CD4-positive, CD25-positive, alpha-beta regulatory T cell (primary cell): ENCODE data around the gene ULK1. TPM values are rescaled to one million over a fixed set of nuclear protein-coding genes. Genes with fewer than 3 reads are reported as not detected.

Experiments
- ATAC-seq, 2 donors: fragments of 150-1000 bp; cut with Tn5 transposase; one replicate each; pipeline ENCODE4 v1.10.0; 2021; ENCODE audit warnings: low read depth in 2 of 2, moderate number of reproducible peaks in 2 of 2, moderate library complexity in 1 of 2
- DNase-seq, 3 donors: peaks; one replicate each; pipeline versions ENCODE4 v3.0.0 to v3.0.0-alpha.2; 2012 to 2022; ENCODE audit warnings: mixed read lengths in 1 of 3
- H3K27ac ChIP-seq: one replicate; pipeline ENCODE4 v1.7.0; 2013; ENCODE audit warnings: mild to moderate bottlenecking, low read length; ENCODE audit not compliant: insufficient read depth, poor library complexity, severe bottlenecking
- H3K27me3 ChIP-seq: one replicate; pipeline ENCODE4 v1.7.0; 2013; ENCODE audit warnings: low read length; ENCODE audit not compliant: control insufficient read depth, insufficient read depth
- H3K36me3 ChIP-seq: one replicate; pipeline ENCODE4 v1.7.0; 2013; ENCODE audit warnings: mild to moderate bottlenecking, low read length, moderate library complexity; ENCODE audit not compliant: control insufficient read depth, insufficient read depth
- H3K4me1 ChIP-seq: 2 replicates; pipeline ENCODE4 v1.7.0; 2013; ENCODE audit warnings: mild to moderate bottlenecking, low read length; ENCODE audit not compliant: insufficient read depth, control insufficient read depth, poor library complexity, severe bottlenecking
- H3K4me3 ChIP-seq: one replicate; pipeline ENCODE4 v1.7.0; 2013; ENCODE audit warnings: low read depth, mild to moderate bottlenecking, low read length, moderate library complexity
- H3K9me3 ChIP-seq, 2 experiments: 1 replicate in 1 of 2; 2 replicates in 1 of 2; pipeline ENCODE4 v1.7.0; 2013; ENCODE audit warnings: low read length in 2 of 2, mild to moderate bottlenecking in 1 of 2, moderate library complexity in 1 of 2; ENCODE audit not compliant: control insufficient read depth in 2 of 2
- H3K27ac Mint-ChIP-seq, 3 donors: one replicate each; pipeline ENCODE4 v1.8.0; 2020 to 2022; ENCODE audit warnings: mild to moderate bottlenecking in 3 of 3, mixed read lengths in 3 of 3, moderate library complexity in 2 of 3
- H3K27me3 Mint-ChIP-seq: one replicate; pipeline ENCODE4 v1.8.0; 2022; ENCODE audit warnings: mild to moderate bottlenecking, mixed read lengths
- H3K36me3 Mint-ChIP-seq: one replicate; pipeline ENCODE4 v1.8.0; 2020; ENCODE audit warnings: mixed read lengths
- H3K4me1 Mint-ChIP-seq, 4 donors: one replicate each; pipeline ENCODE4 v1.8.0; 2020 to 2022; ENCODE audit warnings: mixed read lengths in 4 of 4, mild to moderate bottlenecking in 1 of 4
- H3K4me3 Mint-ChIP-seq, 4 donors: one replicate each; pipeline ENCODE4 v1.8.0; 2020 to 2022; ENCODE audit warnings: mild to moderate bottlenecking in 4 of 4, mixed read lengths in 4 of 4, moderate library complexity in 3 of 4
- H3K9me3 Mint-ChIP-seq, 7 donors: one replicate each; pipeline ENCODE4 v1.8.0; 2020 to 2022; ENCODE audit warnings: mixed read lengths in 7 of 7, mild to moderate bottlenecking in 3 of 7, moderate library complexity in 2 of 7
- polyA plus RNA-seq, 4 donors: library from polyadenylated mRNA; unstranded; fragments of 300-500 nt; fragmentation: Illumina TruSeq; gene quantifications; one replicate each; pipeline ENCODE4 v1.2.3, GENCODE V29; 2021
- total RNA-seq: library from RNA; stranded (reverse); gene quantifications from one replicate; pipeline ENCODE4 v1.2.3, GENCODE V29; 2022

ULK1 gene
- total and polyA plus RNA-seq, 5 donors from 2014 or later, result 0.20 to 90.0 (median 0.46) TPM

DNA sequence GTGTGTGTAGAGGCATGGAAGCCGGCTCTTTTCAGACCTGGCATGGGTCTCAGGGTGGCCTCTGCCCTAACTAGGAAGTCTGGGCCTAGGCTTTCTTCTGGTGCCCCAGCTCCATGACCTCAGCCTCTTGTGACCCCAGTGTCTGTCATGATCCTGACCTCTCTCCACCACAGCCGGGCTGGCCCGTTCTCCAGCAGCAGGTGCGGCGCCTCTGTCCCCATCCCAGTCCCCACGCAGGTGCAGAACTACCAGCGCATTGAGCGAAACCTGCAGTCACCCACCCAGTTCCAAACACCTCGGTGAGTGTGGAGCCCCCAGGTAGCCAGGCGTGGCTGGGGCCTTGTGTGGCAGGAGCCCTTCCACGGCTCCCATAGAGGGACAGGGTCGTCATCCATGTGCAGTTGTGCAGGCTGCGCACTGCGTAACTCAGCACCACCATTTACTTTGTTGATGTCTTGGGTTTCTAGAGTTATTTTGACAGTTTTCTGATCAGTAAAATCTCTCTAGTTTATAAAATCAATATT is 19.8 kb downstream of the ULK1 start:
- H3K36me3 ChIP-seq, result peaks cover 34% of the 10 kb centered on the region
- Mint-ChIP-seq H3K27ac (peak overlapping the region in 1 of 3 donors; percentile 90), H3K4me1 (no peaks in the 10 kb centered on the region)

DNA sequence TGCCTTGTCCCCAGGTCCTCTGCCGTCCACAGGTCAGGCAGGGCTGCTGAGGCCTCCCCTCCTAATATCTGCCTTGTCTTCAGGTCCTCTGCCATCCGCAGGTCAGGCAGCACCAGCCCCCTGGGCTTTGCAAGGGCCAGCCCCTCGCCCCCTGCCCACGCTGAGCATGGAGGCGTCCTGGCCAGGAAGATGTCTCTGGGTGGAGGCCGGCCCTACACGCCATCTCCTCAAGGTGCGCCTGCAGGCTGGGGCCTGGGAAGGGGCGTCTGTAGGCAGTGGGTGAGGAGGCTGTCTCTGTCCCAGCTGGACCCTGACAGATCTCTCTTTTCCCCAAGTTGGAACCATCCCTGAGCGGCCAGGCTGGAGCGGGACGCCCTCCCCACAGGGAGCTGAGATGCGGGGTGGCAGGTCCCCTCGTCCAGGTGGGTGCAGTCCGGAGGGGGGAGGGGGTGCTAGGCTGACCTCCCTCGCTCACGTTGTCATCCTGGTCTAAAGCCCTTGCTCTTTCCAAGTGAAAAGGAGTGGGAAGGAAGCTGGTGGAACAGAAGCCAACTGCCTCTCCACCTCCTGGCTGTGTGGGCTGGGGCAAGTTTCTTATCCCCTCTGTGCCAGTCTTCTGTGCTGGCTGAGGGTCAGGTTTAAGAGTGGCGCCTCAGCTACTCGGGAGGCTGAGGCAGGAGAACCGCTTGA is 20.7 kb downstream of the ULK1 start:
- no peak overlapping the region for H3K4me3 ChIP-seq
- no peaks in the 10 kb centered on the region for H3K27me3 ChIP-seq
- ATAC-seq, result no peak
- no peak for DNase-seq
- Mint-ChIP-seq H3K27ac (no peak overlapping the region), H3K36me3 (no peaks in the 10 kb centered on the region), H3K4me3 (no peak overlapping the region), H3K4me1 (no peaks in the 10 kb centered on the region), H3K27me3 (no peaks in the 10 kb centered on the region), H3K9me3 (no peaks in the 10 kb centered on the region)
- peaks cover 28% of the 10 kb centered on the region for H3K36me3 ChIP-seq
- no peaks in the 10 kb centered on the region for H3K4me1 ChIP-seq
- H3K9me3 ChIP-seq, result no peaks in the 10 kb centered on the region
- H3K27ac ChIP-seq, result no peak overlapping the region

More for the DNA sequence above, 19.8 kb downstream of the ULK1 start:
- H3K9me3 Mint-ChIP-seq, result no peaks in the 10 kb centered on the region
- no peaks in the 10 kb centered on the region for H3K4me1 ChIP-seq
- H3K4me3 ChIP-seq, result no peak overlapping the region
- H3K9me3 ChIP-seq, result no peaks in the 10 kb centered on the region
- no peak for ATAC-seq
- H3K27me3 ChIP-seq, result no peaks in the 10 kb centered on the region
- DNase-seq, result no peak
- no peaks in the 10 kb centered on the region for H3K27me3 Mint-ChIP-seq
- no peaks in the 10 kb centered on the region for H3K36me3 Mint-ChIP-seq
- H3K4me3 Mint-ChIP-seq, result no peak overlapping the region
- no peak overlapping the region for H3K27ac ChIP-seq

GRCh38 chr12:131915823-131916222 is 21.4 kb downstream of the ULK1 start:
- Histone ChIP-seq H3K9me3 (no peaks in the 10 kb centered on the region), H3K36me3 (peaks cover 23% of the 10 kb centered on the region), H3K4me1 (no peaks in the 10 kb centered on the region), H3K4me3 (no peak overlapping the region), H3K27ac (no peak overlapping the region), H3K27me3 (no peaks in the 10 kb centered on the region)
- ATAC-seq (no peak), DNase-seq (no peak)
- Mint-ChIP-seq H3K9me3 (no peaks in the 10 kb centered on the region), H3K27me3 (no peaks in the 10 kb centered on the region), H3K36me3 (no peaks in the 10 kb centered on the region), H3K4me3 (no peak overlapping the region), H3K4me1 (no peaks in the 10 kb centered on the region), H3K27ac (no peak overlapping the region)

DNA sequence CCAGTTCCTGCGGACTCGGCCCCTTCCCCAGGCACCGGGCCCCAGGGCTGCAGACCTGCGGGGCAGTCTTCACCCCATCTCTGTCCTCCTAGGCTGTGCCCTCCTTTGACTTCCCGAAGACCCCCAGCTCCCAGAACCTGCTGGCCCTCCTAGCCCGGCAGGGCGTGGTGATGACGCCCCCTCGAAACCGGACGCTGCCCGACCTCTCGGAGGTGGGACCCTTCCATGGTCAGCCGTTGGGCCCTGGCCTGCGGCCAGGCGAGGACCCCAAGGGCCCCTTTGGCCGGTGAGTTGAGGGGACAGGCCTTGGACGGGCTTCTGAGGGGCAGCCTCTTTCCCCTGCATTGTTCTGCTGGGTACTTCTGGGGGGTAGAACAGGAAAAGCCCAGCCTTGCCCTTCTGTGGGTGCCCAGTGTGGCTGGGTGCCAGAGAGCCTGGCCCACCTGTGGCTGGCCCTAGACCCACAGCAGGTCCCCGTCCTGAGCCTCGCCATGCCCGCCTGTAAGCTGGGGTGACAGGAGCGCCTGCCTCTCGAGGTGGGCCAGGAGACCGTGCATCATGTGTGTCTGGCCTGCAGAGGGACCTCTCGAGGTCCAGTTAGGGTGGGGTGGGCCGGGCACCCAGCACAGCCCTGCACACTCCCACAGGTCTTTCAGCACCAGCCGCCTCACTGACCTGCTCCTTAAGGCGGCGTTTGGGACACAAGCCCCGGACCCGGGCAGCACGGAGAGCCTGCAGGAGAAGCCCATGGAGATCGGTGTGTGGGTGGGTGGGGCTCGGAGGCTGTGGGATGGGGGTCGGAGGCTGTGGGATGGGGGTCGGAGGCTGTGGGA is 22.1 kb downstream of the ULK1 start:
- no peaks in the 10 kb centered on the region for H3K4me1 ChIP-seq
- no peaks in the 10 kb centered on the region for H3K9me3 ChIP-seq
- no peak overlapping the region for H3K27ac ChIP-seq
- ATAC-seq (no peak), DNase-seq (no peak)
- no peak overlapping the region for H3K4me3 ChIP-seq
- H3K36me3 ChIP-seq, result peaks cover 16% of the 10 kb centered on the region
- Mint-ChIP-seq H3K4me3 (no peak overlapping the region), H3K36me3 (no peaks in the 10 kb centered on the region), H3K27ac (no peak overlapping the region), H3K4me1 (no peaks in the 10 kb centered on the region), H3K9me3 (no peaks in the 10 kb centered on the region), H3K27me3 (no peaks in the 10 kb centered on the region)
- no peaks in the 10 kb centered on the region for H3K27me3 ChIP-seq

DNA sequence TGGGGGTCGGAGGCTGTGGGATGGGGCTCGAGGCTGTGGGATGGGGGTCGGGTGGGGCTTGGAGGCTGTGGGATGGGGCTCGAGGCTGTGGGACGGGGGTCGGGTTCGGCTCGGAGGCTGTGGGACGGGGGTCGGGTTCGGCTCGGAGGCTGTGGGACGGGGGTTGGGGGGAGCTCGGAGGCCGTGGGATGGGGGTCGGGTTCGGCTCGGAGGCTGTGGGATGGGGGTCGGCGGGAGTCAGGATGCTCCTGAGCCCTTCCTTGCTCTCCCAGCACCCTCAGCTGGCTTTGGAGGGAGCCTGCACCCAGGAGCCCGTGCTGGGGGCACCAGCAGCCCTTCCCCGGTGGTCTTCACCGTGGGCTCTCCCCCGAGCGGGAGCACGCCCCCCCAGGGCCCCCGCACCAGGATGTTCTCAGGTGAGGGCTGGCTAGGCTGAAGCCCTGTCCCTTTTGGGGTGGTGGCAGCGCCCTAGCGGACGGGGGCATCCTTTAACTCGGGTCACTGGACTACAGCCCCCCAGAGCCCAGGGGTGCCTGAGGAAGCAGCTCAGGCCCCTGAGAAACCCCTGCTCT is 22.8 kb downstream of the ULK1 start:
- H3K9me3 Mint-ChIP-seq, result no peaks in the 10 kb centered on the region
- H3K4me1 Mint-ChIP-seq, result no peaks in the 10 kb centered on the region
- Histone ChIP-seq H3K36me3 (peaks cover 11% of the 10 kb centered on the region), H3K27ac (no peak overlapping the region), H3K27me3 (no peaks in the 10 kb centered on the region), H3K9me3 (no peaks in the 10 kb centered on the region), H3K4me3 (no peak overlapping the region), H3K4me1 (no peaks in the 10 kb centered on the region)
- no peaks in the 10 kb centered on the region for H3K27me3 Mint-ChIP-seq
- no peaks in the 10 kb centered on the region for H3K36me3 Mint-ChIP-seq
- no peak overlapping the region for H3K4me3 Mint-ChIP-seq
- no peak overlapping the region for H3K27ac Mint-ChIP-seq
- DNase-seq (no peak), ATAC-seq (no peak)

GRCh38 chr12:131917711-131918306 is 23.4 kb downstream of the ULK1 start:
- no peak for DNase-seq
- Mint-ChIP-seq H3K27me3 (no peaks in the 10 kb centered on the region), H3K9me3 (no peaks in the 10 kb centered on the region)

DNA sequence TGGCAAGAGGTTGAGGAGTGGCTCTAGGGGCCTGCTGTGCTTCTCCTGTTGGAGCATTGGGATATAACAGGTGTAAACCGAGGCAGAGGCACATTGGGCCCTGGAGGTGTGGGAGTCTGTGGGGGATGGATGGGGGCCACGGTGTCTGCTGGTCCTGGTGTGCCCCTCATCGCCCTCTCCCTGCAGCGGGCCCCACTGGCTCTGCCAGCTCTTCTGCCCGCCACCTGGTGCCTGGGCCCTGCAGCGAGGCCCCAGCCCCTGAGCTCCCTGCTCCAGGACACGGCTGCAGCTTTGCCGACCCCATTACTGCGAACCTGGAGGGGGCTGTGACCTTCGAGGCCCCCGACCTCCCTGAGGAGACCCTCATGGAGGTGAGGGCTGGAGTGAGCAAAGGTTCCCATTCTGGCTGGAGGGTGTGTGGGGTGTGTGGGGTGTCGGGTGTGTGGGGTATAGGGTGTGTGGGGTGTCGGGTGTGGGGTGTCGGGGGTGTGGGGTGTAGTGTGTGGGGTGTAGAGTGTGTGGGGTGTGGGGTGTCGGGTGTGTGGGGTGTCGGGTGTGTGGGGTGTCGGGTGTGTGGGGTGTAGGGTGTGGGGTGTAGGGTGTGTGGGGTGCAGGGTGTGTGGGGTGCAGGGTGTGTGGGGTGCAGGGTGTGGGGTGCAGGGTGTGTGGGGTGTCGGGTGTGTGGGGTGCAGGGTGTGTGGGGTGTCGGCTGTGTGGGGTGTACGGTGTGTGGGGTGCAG is 24.1 kb downstream of the ULK1 start:
- no peak for DNase-seq
- Mint-ChIP-seq H3K27ac (no peak overlapping the region), H3K36me3 (no peaks in the 10 kb centered on the region), H3K4me3 (no peak overlapping the region), H3K27me3 (no peaks in the 10 kb centered on the region), H3K4me1 (no peaks in the 10 kb centered on the region), H3K9me3 (no peaks in the 10 kb centered on the region)
- Histone ChIP-seq H3K4me3 (no peak overlapping the region), H3K9me3 (no peaks in the 10 kb centered on the region), H3K27ac (no peak overlapping the region), H3K4me1 (no peaks in the 10 kb centered on the region), H3K27me3 (no peaks in the 10 kb centered on the region), H3K36me3 (peaks cover 11% of the 10 kb centered on the region)
- ATAC-seq, result no peak

More at GRCh38 chr12:131917711-131918306, 23.4 kb downstream of the ULK1 start:
- Mint-ChIP-seq H3K36me3 (no peaks in the 10 kb centered on the region), H3K4me3 (no peak overlapping the region), H3K27ac (no peak overlapping the region), H3K4me1 (no peaks in the 10 kb centered on the region)
- H3K9me3 ChIP-seq, result no peaks in the 10 kb centered on the region
- ATAC-seq, result no peak
- H3K36me3 ChIP-seq, result peaks cover 11% of the 10 kb centered on the region
- H3K27ac ChIP-seq, result no peak overlapping the region
- no peaks in the 10 kb centered on the region for H3K4me1 ChIP-seq
- H3K27me3 ChIP-seq, result no peaks in the 10 kb centered on the region
- no peak overlapping the region for H3K4me3 ChIP-seq
